Kidney tubule cell (primary cell): Measurements from ENCODE around the gene SYK.
"Not testable (repeated sequence)": the region's sequence is repeated elsewhere in the genome, so short reads cannot be mapped to it uniquely, and the experiment has no call there.

Experiments used
- DNase-seq: peaks from one replicate; pipeline ENCODE4 v3.0.0-alpha.2; 2018; ENCODE audit warnings: low spot score

Gene SYK

DNA sequence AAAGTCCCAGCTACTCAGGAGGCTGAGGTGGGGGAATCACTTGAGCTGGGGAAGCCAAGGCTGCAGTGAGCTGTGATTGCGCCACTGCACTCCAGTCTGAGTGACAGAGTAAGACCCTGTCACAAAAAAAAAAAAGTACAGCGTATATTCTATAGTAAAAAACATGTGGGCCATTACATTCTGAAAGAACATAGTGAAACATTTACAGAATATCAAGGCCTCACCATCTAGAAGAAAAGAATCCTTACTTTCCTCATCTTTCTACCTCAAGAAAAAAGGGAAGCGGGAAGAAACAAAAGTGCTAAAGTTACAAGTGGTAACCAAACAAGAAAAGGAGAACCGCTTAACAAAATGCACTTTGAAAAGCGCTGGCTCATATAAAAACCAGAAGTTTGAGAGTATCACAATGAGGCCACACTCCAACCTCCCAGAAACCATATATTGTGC lies 5.7 kb upstream of the SYK start:
- DNase-seq: no peak

DNA sequence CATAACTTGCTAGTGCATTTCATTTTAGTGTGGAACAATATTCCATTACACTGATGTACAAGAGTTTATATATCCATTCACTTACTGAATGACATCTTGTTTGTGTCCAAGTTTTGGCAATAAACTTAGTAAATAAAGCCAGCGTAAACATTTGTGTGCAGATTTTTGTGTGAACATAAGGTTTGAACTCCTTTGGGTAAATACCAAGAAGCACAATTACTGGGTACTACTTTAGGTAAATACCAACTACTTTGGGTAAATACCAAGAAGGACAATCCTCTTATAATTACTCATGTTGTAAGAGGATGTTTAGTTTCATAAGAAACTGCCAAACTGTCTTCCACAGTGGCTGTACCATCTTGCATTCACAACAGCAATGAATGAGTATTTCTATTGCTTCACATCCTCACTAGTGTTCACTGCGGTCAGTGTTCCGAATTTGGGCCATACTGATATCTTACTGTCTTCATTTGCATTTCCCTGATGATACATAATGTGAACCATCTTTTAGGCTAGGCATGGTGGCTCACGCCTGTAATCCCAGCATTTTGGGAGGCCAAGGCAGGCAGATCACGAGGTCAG lies 2.3 kb upstream of the SYK start:
- no peak for DNase-seq

DNA sequence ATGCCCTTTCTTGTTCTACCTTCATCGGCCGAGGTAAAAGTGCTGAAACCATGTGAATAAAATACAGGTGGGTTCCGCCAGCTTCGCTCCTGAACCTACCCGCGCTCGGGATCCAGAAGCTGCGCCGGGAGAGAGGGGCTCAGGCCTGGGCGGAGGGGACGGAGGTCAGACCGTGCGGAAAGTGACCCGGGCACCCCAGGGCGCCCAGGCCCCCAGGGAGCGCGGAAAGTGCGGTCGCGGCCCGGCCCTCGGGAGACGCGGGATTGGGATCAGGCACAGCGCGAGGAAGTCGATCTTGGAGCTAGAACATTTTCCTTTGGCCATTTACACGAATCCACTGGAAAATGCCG lies 329 bp downstream of the SYK start:
- DNase-seq: peak; percentile 37

DNA sequence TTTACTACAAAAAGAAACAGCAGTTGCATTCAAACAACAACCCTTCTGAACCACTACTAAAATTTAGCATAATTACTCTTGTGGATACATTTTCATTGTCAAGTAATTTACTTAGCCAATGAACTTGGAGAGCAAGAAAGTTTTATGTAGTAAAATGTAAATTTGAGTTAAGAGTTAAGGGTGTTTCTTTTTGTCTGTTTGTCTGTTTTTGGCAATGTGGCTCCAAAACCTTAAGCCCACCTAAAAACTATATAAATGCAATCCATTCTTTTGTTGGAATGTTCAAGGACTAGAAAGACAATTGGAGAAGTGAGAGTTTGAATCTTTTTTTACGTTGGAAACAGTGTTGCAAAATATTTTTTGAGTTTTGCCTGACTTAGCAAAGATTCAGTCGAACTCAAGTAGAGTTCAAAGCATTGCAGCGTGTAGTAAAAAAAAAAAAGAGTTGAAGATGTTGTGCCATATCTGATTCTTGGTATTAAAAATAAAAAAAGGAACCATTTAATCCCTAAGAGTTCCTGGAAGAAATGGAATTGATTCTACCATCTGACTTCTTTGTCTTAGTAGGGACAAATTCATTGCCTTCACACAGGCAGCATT lies 867 bp downstream of the SYK start:
- DNase-seq: no peak

DNA sequence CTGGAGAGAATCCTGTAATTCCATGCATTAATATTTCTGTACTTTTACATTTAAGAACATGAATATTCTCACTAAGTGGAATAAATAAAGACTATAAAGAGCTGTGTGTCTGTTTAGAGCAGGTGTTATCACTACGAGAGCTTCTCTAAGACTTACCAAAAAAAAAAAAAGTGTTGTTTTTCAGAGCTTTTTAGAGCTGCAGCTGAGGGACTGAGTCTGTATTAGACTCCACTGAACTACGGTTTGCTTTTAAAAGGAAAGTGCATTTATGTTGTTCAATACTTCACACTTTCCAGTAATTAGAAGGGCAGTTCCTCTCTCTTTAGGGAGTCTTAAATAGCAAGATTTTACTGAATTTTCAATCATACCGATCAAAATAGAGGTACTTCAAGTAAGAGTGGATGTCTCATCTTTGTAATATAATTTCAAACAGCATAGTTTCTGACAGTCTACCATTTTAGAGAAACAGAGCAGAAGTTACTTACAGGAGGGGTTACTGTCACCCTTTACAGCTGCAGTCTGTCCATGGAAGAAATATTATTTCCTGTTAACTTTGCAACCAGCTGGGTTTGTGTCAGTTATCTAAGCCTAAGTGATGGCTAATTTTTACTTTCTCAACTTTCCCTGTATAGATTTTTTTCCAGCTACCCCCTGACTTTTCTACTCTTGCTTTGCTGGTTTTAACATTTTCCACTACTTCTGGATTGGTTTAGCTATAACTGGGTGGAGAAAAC lies 2.4 kb downstream of the SYK start:
- no peak for DNase-seq

DNA sequence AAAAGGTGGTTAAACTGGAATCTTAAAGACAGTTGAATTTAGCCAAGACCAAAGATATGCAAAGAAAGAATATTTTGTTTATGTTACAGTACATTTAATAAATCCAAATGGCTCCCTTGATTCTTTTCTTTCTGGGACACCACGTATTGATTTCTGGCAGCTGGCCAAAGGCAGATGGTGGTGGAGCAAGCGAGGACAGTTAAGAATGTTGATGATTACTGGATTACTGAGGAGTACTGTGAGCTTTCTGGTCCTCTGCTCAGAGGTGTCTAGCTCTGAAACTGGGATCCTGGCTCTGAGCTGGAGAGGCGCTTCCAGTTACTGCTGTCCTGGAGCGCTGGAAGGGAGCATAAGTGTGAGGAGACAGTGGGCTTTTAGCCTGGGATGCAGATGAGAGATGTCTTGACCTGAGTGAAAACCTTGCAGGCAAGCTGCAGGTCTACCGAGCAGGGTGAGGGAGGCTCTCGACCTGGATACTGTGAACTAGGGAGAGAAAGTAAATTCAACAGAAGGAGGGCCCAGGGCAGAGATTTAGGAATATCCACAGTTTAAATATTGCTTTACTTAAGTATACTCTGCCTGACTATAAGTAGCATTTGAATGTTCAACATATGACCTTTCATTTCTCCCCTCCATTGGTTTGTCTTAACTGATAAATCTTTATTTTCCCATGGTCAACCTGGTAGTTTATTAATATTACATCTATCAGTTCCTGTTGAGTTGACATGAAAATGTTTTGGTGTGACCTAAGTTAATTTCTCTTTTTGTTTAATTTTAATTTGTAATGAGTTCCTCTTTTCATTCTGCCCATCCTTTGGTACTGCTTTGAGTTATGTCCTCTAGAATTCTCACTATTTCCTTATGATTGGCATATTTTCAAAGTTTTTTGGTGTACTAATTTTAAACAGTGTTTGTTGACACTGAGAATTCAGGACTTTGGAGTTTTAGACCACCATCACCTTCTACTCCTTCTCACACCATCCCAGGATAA lies 3.7 kb downstream of the SYK start:
- DNase-seq: peak; percentile 21

DNA sequence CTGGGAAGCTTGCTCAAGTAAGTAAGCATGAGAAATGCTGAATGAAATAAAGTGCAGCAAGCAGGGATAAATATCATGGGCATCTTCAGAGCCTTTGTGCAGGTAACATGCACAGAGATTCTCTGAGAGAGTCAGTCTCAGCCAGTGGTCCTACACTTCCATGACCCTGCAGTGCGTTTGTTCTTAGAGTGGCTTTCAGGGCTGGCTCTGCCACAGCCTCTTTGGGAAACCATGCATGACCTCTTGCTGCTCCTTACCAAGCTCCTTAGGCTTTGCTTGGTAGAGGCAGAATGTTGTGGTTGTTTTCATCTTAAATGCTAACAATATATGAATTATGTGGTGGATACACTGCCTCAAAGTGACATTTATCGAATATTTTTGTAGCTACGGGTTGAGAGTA lies 5.4 kb downstream of the SYK start:
- DNase-seq: no peak

DNA sequence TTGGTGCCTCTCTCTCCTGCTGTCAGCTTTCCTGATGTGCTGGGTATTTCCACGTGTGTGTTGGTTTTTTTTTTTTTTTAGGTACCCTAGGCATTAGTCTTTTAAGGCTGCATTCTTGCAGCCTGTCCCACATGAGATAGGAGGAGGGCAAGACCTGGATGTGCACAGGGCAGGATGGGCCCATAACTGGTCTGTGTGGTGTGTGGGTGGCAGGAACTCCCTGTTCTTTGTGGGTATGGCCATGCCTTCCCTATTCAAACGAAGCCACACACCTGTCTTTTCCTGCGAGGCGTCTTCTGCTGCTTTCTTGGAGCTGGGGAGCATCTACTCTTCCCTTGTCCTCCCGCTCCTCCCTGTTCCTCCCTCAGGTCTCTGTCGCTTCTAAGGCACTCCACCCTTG lies 6.8 kb downstream of the SYK start:
- no peak for DNase-seq

DNA sequence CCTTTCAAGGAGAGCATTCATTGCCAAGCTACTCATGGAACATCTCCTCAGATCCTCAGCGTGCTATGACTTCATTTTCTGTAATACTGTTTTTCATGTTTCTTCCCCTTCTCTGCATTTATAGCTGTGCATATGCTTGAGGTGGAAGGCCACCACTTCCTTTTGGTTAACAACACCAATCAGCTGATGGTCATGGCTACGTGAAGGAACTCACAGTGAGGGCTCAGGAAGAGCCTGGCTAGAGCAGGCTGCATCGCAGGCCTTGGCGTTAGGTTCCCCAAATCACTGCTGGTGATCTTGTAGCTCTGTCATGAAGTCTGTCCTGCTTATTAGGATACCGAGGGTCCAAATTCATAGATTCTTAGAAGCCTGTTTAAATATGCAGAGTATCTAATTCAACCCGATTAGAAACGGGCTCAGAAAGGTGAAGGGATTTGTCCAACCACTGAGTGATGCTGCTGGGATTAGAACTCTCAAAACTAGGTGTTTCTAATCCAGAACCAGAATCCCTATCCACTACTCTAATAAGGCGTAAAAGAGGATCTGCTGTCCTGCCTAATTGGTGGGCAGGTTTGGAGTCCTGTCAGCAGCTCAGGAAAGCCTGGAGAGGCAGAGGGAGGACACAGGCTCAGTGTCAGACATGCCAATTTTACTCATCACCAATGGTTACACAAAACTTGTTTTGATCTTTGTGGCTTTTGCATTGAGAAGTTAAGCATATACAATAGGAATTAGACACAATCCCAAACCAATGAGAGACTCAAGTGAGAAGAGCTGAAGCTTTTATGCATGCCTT lies 7.5 kb downstream of the SYK start:
- DNase-seq: no peak

DNA sequence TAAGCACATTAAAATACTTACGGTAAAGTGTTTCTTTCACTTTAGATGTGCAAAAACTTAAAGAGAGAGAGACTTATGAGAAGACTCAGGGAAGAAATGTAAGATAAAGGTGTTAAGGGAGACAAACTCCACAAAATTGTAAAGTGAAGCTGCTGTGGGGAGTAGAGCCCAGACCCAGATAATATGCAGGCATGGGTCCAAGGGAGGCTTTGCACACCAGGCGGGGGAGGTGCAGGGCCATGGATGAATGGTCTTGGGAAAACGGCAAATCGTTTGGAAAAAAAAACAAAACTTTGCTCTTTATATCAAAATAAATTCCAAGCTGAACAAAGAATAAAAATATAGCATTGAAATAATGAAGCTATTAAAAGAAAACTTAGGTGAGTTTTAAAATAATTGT lies 9.1 kb downstream of the SYK start:
- no peak for DNase-seq

DNA sequence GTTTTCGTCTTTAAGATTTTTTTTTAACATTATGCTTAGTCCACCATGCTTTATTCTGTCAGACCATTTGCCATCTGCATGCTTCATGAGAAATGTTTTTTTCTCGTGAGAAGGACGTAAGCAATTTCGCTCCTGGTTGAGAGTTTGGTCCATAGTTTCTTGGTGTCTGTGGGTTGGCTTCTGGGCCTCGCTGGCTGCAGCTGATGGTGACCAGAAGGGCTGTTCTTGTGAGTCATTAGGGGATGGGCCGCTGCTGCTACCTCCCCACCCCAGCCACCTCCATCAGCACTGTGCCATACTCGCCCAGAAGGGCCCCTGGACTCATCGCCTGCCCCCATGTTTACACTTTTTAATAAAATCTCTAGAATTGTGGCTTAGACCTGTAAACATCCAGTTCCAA lies 11.4 kb downstream of the SYK start:
- DNase-seq: no peak

DNA sequence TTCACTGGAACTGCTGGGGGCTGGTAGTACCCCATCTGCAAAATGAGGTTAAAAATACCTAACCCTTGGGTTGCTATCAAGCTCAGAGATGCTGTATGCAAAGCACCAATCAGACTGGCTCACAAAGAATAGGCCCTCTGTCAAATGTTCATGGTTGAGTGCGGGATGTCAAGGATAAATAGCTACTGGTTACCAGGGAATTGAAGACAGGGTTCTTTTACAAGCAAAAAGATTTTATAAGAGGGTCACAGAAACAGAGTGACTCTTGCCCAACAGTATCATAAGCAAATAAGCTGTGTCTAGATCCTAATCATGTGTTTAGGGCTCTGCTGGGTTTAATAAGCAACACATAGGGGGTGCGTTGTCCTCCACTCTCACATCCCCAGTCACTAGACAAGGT lies 11.9 kb downstream of the SYK start:
- no peak for DNase-seq

DNA sequence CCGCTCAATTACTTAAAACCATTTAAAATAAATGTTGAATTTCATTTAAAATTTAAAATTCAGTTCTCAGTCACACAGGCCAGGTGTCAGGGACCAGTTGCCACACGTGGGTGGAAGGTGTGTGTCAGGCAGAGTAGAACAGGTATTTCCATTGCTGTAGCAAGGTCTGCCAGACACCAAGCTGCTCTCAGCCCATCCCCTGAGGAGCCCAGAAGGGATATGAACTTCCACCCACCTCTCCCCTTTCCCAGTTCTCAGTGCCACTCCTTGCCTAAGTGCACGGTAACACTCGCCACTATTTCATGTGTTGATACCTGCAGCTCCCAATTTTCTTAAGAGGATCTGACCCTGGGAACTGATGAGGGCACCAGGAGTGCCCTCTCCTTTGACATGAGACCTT lies 12.7 kb downstream of the SYK start:
- DNase-seq: no peak

DNA sequence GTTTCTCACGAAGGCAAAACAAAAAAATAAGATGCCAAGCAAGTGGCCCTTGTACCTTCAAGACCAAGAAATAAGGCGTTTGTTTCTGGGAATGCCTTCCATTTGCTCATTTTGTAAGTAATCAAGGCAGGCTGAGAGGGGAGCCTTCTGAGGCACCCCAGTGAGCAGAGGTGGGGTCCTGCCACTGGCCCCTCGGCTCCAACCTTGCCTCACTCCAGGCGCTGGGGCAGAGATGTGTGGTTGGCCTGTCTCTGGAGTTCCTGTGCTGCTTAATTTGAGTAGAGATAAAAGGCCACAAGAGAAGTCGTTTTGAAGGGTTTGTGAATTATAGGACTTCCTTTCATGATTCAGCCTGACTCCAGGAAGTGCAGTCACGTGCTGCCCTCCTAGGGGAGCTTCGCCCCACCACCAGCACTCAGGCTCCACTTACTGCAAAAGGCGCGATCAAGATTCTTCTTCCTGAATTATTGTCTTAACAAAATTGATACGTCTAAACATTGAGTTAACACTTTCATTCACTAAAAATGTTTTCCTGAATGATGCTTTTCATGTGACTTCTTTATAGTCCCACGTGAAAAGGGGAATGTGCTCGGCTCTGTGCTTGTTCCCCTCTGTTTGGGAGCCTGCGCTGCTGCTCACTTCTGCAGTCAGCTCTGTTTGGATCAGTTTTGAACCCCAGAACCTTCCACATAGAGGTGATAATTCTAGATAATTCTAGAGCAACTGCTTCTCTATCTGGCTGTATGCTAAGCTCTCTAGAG lies 13.7 kb downstream of the SYK start:
- peak; percentile 13 for DNase-seq

DNA sequence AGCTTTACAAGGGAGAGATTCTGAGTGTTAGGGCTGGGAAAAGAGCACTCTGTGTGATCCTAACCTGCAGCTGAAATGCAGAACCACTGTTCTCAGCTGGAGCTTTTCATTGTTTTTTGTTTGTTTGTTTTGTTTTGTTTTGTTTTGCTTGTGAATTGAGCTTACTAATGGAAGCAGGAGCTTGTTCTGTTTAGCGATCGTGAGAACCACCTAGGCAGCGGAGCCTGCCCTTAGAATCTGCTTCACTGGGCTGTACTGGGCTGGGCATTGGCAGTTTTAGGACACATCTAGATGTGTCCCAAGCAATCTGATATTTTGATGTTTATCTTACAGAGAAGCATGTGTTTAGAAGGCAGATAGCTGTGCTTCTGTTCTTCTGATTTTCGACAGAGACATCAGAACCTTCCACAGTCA lies 14.3 kb downstream of the SYK start:
- DNase-seq: no peak

DNA sequence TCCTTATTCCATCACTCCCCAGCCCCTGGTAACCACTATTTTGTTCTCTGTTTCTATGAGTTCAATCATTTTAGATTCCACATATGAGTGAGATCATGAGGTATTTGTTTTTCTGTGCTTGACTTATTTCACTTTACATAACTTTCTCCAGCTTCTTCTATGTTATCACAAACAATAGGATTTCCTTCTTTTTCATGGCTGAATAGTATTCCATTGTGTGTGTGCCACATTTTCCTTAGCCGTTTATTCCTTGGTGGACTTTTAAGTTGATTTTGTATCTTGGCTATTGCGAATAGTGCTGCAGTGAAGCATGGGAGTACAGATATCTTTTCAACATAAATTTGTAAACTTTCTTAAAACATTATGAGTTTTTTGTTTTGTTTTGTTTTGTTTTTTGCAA lies 15.1 kb downstream of the SYK start:
- no peak for DNase-seq

DNA sequence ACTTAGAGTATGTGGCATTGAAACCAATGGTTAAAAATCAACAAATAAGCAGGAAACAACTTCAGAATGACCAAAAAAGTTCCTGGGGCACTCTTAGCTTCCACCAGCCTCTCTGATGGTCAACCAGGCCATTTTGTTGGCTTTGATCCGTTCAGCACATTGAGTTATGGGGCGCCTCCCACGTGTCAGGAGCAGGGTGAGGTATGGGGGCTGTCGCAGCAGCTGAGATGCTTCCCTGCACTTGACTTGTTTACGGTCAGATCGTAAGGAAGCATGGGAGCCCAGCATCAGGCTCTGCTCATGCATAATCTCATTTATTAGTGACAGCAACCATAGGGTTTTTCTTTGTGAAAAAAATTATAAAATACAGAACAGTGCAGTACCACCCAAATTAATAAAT lies 16.7 kb downstream of the SYK start:
- DNase-seq: no peak

DNA sequence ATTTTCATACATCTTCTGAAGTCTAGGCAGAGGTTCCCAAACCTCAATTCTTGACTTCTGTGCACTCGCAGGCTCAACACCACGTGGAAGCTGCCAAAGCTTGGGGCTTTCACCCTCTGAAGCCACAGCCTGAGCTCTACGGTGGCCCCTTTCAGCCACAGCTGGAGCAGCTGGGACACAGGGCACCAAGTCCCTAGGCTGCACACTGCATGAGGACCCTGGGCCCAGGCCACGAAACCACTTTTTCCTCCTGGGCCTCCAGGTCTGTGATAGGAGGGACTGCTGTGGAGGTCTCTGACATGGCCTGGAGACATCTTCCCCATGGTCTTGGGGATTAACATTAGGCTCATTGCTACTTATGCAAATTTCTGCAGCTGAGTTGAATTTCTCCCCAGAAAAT lies 18.8 kb downstream of the SYK start:
- DNase-seq: not testable (repeated sequence)

DNA sequence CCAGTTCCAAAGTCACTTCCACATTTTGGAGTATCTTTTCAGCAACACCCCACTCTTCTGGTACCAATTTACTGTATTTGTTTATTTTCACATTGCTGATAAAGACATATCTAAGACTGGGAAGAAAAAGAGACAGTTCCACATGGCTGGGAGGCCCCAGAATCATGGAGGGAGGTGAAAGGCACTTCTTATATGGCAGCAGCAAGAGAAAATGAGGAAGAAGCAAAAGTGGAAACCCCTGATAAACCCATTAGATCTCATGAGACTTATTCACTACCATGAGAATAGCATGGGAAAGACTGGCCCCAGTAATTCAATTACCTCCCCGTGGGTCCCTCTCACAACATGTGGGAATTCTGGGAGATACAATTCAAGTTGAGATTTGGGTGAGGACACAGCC lies 19.6 kb downstream of the SYK start:
- not testable (repeated sequence) for DNase-seq

DNA sequence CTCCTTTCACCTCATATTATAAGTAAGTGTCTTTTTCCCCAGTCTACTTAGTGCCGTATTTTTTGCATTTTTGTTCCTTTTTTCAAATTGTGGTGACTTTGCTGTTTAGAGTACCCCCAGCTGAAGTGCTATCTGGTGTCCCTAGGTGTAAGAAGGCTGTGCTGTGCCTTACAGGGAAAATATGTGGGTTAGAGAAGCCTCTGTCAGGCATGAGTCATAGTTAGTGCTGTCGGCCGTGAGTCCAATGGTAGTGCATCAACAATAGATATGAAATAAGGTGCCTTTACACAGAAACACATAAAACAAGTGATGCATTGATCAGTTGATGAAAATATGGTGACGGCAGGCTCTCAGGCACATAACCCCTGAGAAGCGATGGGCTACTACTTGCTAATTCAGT lies 20.1 kb downstream of the SYK start:
- peak; percentile 34 for DNase-seq

DNA sequence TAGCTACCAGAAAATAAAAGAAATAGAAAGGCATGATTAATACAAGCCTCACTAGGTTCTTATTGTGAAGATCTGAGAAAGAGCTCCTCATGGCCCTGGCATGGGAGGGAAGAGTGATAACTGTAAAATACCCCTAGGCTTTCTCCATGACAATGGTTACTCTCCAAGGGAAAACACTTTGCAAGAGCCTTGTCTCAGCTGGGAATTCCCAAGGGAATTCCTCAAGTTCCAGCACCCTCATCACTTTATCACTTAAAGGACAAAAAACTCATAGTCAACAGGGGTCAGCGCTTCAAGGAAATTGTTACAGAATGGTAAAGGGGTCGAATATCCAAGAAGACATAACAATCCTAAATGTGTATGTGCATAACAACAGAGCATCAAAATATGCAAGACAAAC lies 21.2 kb downstream of the SYK start:
- DNase-seq: no peak
